ENCODE data around the gene CRB3. TPM values are rescaled to one million over a fixed set of nuclear protein-coding genes. Genes with fewer than 3 reads are reported as not detected.

Gene CRB3
- total RNA-seq, 4 donors from 2014 or later, result 21.5 to 245 (median 190) TPM

GRCh38 chr19:6450166-6450565, 13.9 kb upstream of the CRB3 start:
- peaks cover 0 to 54% (median 0%) of the 10 kb centered on the region in 3 donors for H3K36me3 ChIP-seq
- no peak for DNase-seq
- no peaks in the 10 kb centered on the region for H3K27me3 ChIP-seq
- TF ChIP-seq CTCF (IDR thresholded peaks at IDR 0.05) (no peak), POLR2A (IDR thresholded peaks at IDR 0.05) (no peak)
- H3K9me3 ChIP-seq, result peaks cover 0 to 8% (median 0%) of the 10 kb centered on the region in 4 donors
- no peak overlapping the region for H3K27ac ChIP-seq
- no peaks in the 10 kb centered on the region for H3K4me1 ChIP-seq
- no peak overlapping the region for H3K4me3 ChIP-seq

DNA sequence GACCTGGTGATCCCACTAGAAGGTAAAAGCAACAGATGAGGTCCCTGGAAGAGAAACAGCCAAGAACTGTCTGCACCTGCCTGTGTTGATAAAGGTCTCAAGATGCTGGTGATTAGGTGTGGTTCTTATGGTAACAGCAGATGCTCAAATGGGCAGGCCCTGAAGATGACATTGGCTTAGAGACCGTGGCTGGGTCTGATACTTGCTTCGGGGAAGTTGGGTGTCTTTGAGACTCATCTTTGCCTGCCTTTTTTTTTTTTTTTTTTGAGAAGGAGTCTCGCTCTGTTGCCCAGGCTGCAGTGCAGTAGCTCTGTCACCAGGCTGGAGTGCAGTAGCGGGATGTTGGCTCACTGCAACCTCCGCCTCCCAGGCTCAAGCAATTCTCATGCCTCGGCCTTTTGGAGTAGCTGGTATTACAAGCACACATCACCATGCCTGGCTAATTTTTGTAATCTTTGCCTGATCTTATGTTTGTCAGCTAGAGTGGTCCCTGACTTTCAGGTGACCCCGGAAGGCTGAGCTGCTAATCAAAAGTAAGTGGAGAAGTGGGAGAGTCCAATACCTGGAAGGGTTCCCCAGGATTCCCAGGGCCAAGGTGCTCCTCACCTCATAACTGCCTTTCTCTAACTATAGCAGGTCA, 12.4 kb upstream of the CRB3 start:
- H3K36me3 ChIP-seq, result peaks cover 0 to 51% (median 0%) of the 10 kb centered on the region in 3 donors
- DNase-seq, result no peak
- no peaks in the 10 kb centered on the region for H3K4me1 ChIP-seq
- no peak overlapping the region for H3K27ac ChIP-seq
- peaks cover 0 to 8% (median 0%) of the 10 kb centered on the region in 4 donors for H3K9me3 ChIP-seq
- no peaks in the 10 kb centered on the region for H3K27me3 ChIP-seq
- no peak overlapping the region for H3K4me3 ChIP-seq
- TF ChIP-seq CTCF (IDR thresholded peaks at IDR 0.05) (no peak), POLR2A (IDR thresholded peaks at IDR 0.05) (no peak)

DNA sequence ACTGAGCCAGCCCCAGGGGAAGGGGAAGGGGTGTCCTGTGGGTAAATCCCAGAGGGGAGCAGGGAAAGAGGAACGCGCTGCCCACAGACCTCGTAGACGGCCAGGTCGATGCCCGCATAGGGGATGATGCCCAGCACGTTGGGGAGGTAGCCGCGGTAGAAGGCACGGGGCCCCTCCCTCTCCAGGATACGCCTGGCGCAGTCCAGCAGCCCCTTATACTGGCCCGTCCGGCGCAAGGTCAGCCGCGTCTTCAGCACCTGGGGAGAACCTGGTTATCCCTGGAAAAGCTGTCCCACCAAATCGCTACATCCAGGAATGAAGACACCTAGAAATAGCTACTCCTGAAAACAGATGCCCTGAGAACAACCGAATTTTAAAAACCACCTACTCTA, 11.9 kb upstream of the CRB3 start:
- H3K9me3 ChIP-seq, result peaks cover 0 to 8% (median 0%) of the 10 kb centered on the region in 4 donors
- no peak overlapping the region for H3K27ac ChIP-seq
- no peaks in the 10 kb centered on the region for H3K4me1 ChIP-seq
- H3K36me3 ChIP-seq, result peaks cover 0 to 53% (median 0%) of the 10 kb centered on the region in 3 donors
- no peak for DNase-seq
- TF ChIP-seq CTCF (IDR thresholded peaks at IDR 0.05) (no peak), POLR2A (IDR thresholded peaks at IDR 0.05) (no peak)
- H3K27me3 ChIP-seq, result no peaks in the 10 kb centered on the region
- no peak overlapping the region for H3K4me3 ChIP-seq

GRCh38 chr19:6452899-6453298, 11.2 kb upstream of the CRB3 start:
- Histone ChIP-seq H3K9me3 (peaks cover 0 to 8% (median 0%) of the 10 kb centered on the region in 4 donors), H3K36me3 (peaks cover 0 to 53% (median 0%) of the 10 kb centered on the region in 3 donors), H3K27me3 (no peaks in the 10 kb centered on the region), H3K4me3 (no peak overlapping the region), H3K4me1 (no peaks in the 10 kb centered on the region), H3K27ac (no peak overlapping the region)
- TF ChIP-seq CTCF (IDR thresholded peaks at IDR 0.05) (no peak), POLR2A (IDR thresholded peaks at IDR 0.05) (no peak)
- DNase-seq, result no peak

GRCh38 chr19:6453951-6454565, 10.0 kb upstream of the CRB3 start:
- H3K27me3 ChIP-seq, result no peaks in the 10 kb centered on the region
- no peak for DNase-seq
- peaks cover 0 to 53% (median 0%) of the 10 kb centered on the region in 3 donors for H3K36me3 ChIP-seq
- TF ChIP-seq POLR2A (IDR thresholded peaks at IDR 0.05) (no peak), CTCF (IDR thresholded peaks at IDR 0.05) (no peak)
- H3K4me3 ChIP-seq, result no peak overlapping the region
- H3K4me1 ChIP-seq, result peaks cover 0 to 7% (median 4%) of the 10 kb centered on the region in 4 donors
- H3K27ac ChIP-seq, result no peak overlapping the region
- peaks cover 0 to 8% (median 0%) of the 10 kb centered on the region in 4 donors for H3K9me3 ChIP-seq
